Heart right ventricle (tissue), 16 donors: ENCODE results near the gene HSPA1L. TPM values are rescaled to one million over a fixed set of nuclear protein-coding genes. Genes with fewer than 3 reads are reported as not detected.

Experiments used
- ATAC-seq, 8 donors: fragments of 200-7000 bp; cut with Tn5 transposase; one replicate each; pipeline ENCODE4 v1.9.1; 2020; ENCODE audit warnings: mild to moderate bottlenecking in 8 of 8, moderate library complexity in 8 of 8, moderate number of reproducible peaks in 1 of 8
- DNase-seq, 2 donors: peaks; one replicate each; pipeline ENCODE4 v3.0.0-alpha.2; 2020
- H3K27ac ChIP-seq, 10 donors: fragments of 200-600 bp; sonication (generic) in 2 of 10; one replicate each; pipeline versions ENCODE4 v1.5.0 to v1.8.0; 2020 to 2022; ENCODE audit warnings: mild to moderate bottlenecking in 3 of 10
- H3K27me3 ChIP-seq, 7 donors: fragments of 200-600 bp; one replicate each; pipeline ENCODE4 v1.8.0; 2021 to 2022; ENCODE audit warnings: mild to moderate bottlenecking in 2 of 7
- H3K36me3 ChIP-seq, 9 donors: fragments of 200-600 bp; sonication (generic) in 1 of 9; one replicate each; pipeline versions ENCODE4 v1.5.0 to v1.8.0; 2020 to 2022; ENCODE audit warnings: mild to moderate bottlenecking in 2 of 9
- H3K4me1 ChIP-seq, 9 donors: fragments of 200-600 bp; sonication (generic) in 1 of 9; one replicate each; pipeline versions ENCODE4 v1.5.0 to v1.8.0; 2020 to 2022; ENCODE audit warnings: mild to moderate bottlenecking in 4 of 9
- H3K4me3 ChIP-seq, 10 donors: fragments of 200-600 bp; sonication (generic) in 2 of 10; one replicate each; pipeline versions ENCODE4 v1.5.0 to v1.8.0; 2020 to 2022; ENCODE audit warnings: mild to moderate bottlenecking in 7 of 10, moderate library complexity in 2 of 10
- H3K9me3 ChIP-seq, 11 donors: fragments of 200-600 bp in 10 of 11; sonication (generic) in 2 of 11; one replicate each; pipeline versions ENCODE4 v1.5.0 to v1.8.0; 2013 to 2022; ENCODE audit warnings: mild to moderate bottlenecking in 2 of 11, control low read depth in 1 of 11, moderate library complexity in 1 of 11
- WGBS, 2 donors: extraction: QIAGEN DNeasy Blood & Tissue Kit; methylation state at CpG; one replicate each; pipeline ENCODE4 v1.1.7; 2013; ENCODE audit warnings: inconsistent platforms in 1 of 2; 5-methylcytosine and 5-hydroxymethylcytosine counted together
- intact Hi-C, 10 donors: fragments of 100-400 bp; cut with DNase I; formaldehyde crosslinking; loops; one replicate each; pipeline versions ENCODE4 v1.11.1 to v1.14.2; 2022
- polyA plus RNA-seq, 2 donors: library from polyadenylated mRNA; stranded (reverse); fragments of 200-250 nt; gene quantifications; one replicate each; pipeline ENCODE4 v1.2.3, GENCODE V29; 2013
- total RNA-seq, 10 donors: library from RNA; stranded (reverse); fragmentation: NEBNext Ultra II Directional in 3 of 10; extraction: Animal tissue kit (Norgen Biotek cat#: 25700) in 3 of 10; gene quantifications; one replicate each; pipeline versions ENCODE4 v1.2.1 to v1.2.4, GENCODE V29; 2021 to 2023
- TF ChIP-seq, protein P1 (sequence below), 9 donors: fragments of 200-600 bp; sonication (generic) in 2 of 9; IDR thresholded peaks; one replicate each; pipeline versions ENCODE4 v1.5.0 to v1.8.0; 2021 to 2022; ENCODE audit warnings: antibody characterized with exemption in 9 of 9, mild to moderate bottlenecking in 5 of 9, moderate library complexity in 1 of 9
- donor health status: Arrhythmogenic right ventricular cardiomyopathy.
- donor health status: ischemic (EF 13 %, LVEDD 7.1; RV severe dilation, severe dysfunction).
- donor health status: healthy with polysubstance abuse.
- donor health status: DM: no; HTN: yes; CAD: no.
- donor health status: DM: no; HTN: no; CAD: no.
- donor health status: ischemic (EF 25% LVEDD 6.9; RV normal size, moderate dysfunction).
- donor health status: ischemic (EF 25% LVEDD 5.7; RV mildly dilated, moderate dysfunction).
- donor health status: healthy.
- donor health status: DM: yes; HTN: yes; CAD: no.
- donor health status: Ischemic cardiomyopathy.
- donor health status: ischemic (EF 35%, LVEDD 5.7; RV mildly dilated, moderate dysfunction).
- donor health status: nonischemic (EF 11% LVEDD 7.7; RV severe dilation, severe dysfunction).
- donor health status: DM: yes; HTN: yes; CAD: no.
- donor health status: PGD.
- donor health status: ischemic (EF 29% LVEDD 5.4; RV normal size, mild dysfunction).
- donor health status: nonischemic (EF 23%, LVEDD 6.1; RV moderate dilation, normal function).

The HSPA1L gene
- total and polyA plus RNA-seq, 12 donors: 0.80 to 2.9 (median 1.8) TPM

GRCh38 chr6:31861919-31862343 lies 46.8 kb upstream of the HSPA1L start:
- intact Hi-C loops: loop anchor here in 3 of 10 donors (2.0 to 10.0 kb wide), 3 partner anchors 27 to 177 kb away; partner anchors contain the start of genes LY6G5C (in 1 of the 3) and ZBTB12 (in 1 of the 3)
- H3K9me3 ChIP-seq: no peaks in the 10 kb centered on the region
- H3K4me3 ChIP-seq: peak overlapping the region; percentile 65 to 93 (median 78)
- TF ChIP-seq, protein P1, sequence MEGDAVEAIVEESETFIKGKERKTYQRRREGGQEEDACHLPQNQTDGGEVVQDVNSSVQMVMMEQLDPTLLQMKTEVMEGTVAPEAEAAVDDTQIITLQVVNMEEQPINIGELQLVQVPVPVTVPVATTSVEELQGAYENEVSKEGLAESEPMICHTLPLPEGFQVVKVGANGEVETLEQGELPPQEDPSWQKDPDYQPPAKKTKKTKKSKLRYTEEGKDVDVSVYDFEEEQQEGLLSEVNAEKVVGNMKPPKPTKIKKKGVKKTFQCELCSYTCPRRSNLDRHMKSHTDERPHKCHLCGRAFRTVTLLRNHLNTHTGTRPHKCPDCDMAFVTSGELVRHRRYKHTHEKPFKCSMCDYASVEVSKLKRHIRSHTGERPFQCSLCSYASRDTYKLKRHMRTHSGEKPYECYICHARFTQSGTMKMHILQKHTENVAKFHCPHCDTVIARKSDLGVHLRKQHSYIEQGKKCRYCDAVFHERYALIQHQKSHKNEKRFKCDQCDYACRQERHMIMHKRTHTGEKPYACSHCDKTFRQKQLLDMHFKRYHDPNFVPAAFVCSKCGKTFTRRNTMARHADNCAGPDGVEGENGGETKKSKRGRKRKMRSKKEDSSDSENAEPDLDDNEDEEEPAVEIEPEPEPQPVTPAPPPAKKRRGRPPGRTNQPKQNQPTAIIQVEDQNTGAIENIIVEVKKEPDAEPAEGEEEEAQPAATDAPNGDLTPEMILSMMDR (IDR thresholded peaks at IDR 0.05): no peak
- H3K36me3 ChIP-seq: peaks cover 0 to 46% (median 21%) of the 10 kb centered on the region in 9 donors
- H3K4me1 ChIP-seq: peaks cover 8 to 29% (median 21%) of the 10 kb centered on the region in 9 donors
- DNase-seq (no peak), ATAC-seq (no peak)
- 42% methylated on average over 17 of the region's 17 CpGs for WGBS, 2 donors
- H3K27ac ChIP-seq: peak overlapping the region in 9 of 10 donors; percentile 8 to 93 (median 85)
- no peaks in the 10 kb centered on the region for H3K27me3 ChIP-seq

GRCh38 chr6:31861150-31861549 lies 46.1 kb upstream of the HSPA1L start:
- no peak for ATAC-seq
- TF ChIP-seq, protein P1 (IDR thresholded peaks at IDR 0.05): no peak
- WGBS, 2 donors: 92 to 95% methylated on average over 7 of the region's 7 CpGs
- H3K4me1 ChIP-seq: peaks cover 8 to 29% (median 21%) of the 10 kb centered on the region in 9 donors
- no peak overlapping the region for H3K4me3 ChIP-seq
- H3K27ac ChIP-seq: no peak overlapping the region
- no peak for DNase-seq
- H3K9me3 ChIP-seq: no peaks in the 10 kb centered on the region
- intact Hi-C loops: loop anchor here in 1 of 10 donors (10.0 kb wide), 1 partner anchor 176 kb away; the partner anchor contains the start of gene LY6G5C
- no peaks in the 10 kb centered on the region for H3K27me3 ChIP-seq
- peaks cover 0 to 50% (median 21%) of the 10 kb centered on the region in 9 donors for H3K36me3 ChIP-seq

DNA sequence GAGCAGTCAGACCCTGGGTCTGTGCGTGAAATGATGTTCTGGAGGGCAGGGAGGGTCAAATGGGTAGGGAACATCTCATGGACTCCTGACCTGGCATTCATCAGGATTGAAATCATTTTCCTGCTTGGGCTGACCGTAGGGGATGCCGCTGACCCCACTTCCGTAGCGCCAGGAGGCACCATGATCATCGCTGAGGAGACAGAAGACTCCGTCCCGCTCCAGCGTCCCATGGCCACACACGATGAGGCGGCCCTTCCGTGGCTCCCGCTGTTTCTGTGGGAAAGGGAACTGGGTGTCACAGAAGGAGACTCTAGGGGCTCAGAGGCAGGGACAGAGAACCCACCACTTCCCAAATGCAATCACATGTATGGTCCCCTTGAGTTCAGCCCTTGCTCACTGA lies 45.3 kb upstream of the HSPA1L start:
- H3K27ac ChIP-seq: no peak overlapping the region
- ATAC-seq (no peak), DNase-seq (no peak)
- H3K4me3 ChIP-seq: no peak overlapping the region
- TF ChIP-seq, protein P1 (IDR thresholded peaks at IDR 0.05): no peak
- intact Hi-C loops: loop anchor here in 1 of 10 donors (10.0 kb wide), 1 partner anchor 176 kb away; the partner anchor contains the start of gene LY6G5C
- no peaks in the 10 kb centered on the region for H3K9me3 ChIP-seq
- no peaks in the 10 kb centered on the region for H3K27me3 ChIP-seq
- 95 to 97% methylated on average over 13 of the region's 13 CpGs for WGBS, 2 donors
- peaks cover 8 to 29% (median 21%) of the 10 kb centered on the region in 9 donors for H3K4me1 ChIP-seq
- H3K36me3 ChIP-seq: peaks cover 0 to 50% (median 21%) of the 10 kb centered on the region in 9 donors

- intact Hi-C loops: loop anchor here in 1 of 10 donors (10.0 kb wide), 1 partner anchor 175 kb away; the partner anchor contains the start of gene LY6G5C
- H3K9me3 ChIP-seq: no peaks in the 10 kb centered on the region
- H3K27me3 ChIP-seq: no peaks in the 10 kb centered on the region
- DNase-seq (no peak), ATAC-seq (no peak)
- H3K27ac ChIP-seq: no peak overlapping the region
- TF ChIP-seq, protein P1 (IDR thresholded peaks at IDR 0.05): no peak
- H3K4me1 ChIP-seq: peaks cover 8 to 29% (median 21%) of the 10 kb centered on the region in 9 donors
- H3K36me3 ChIP-seq: peaks cover 0 to 50% (median 21%) of the 10 kb centered on the region in 9 donors
- H3K4me3 ChIP-seq: no peak overlapping the region
- 92 to 96% methylated on average over 11 of the region's 11 CpGs for WGBS, 2 donors
Measured at GRCh38 chr6:31859923-31860322, 44.8 kb upstream of the HSPA1L start.
